ENCODE measurements around the gene PRKCA. TPM values are rescaled to one million over a fixed set of nuclear protein-coding genes. Genes with fewer than 3 reads are reported as not detected.

Gene PRKCA
- total and polyA plus RNA-seq, 4 experiments from 2014 or later, result 1.1 to 107 (median 56.1) TPM

GRCh38 chr17:66300956-66301355, 1.5 kb upstream of the PRKCA start:
- Mint-ChIP-seq H3K36me3 (peaks cover 3 to 17% of the 10 kb centered on the region in 2 donors), H3K4me3 (peak overlapping the region; percentile 88 to 95 (median 92)), H3K27ac (peak overlapping the region in 4 of 7 donors; percentile 2 to 87 (median 41)), H3K4me1 (peaks cover 33 to 53% (median 41%) of the 10 kb centered on the region in 4 donors), H3K27me3 (no peaks in the 10 kb centered on the region), H3K9me3 (peaks cover 0 to 6% (median 0%) of the 10 kb centered on the region in 8 donors)
- no peak for DNase-seq
- peaks cover 31% of the 10 kb centered on the region for H3K4me1 ChIP-seq (ENCODE audit: insufficient read depth, low read length)
- ChIA-PET POLR2A (ENCODE audit: partially characterized antibody) (interaction anchor here (0.7 to 3.3 kb wide), 5 partner anchors 12 to 55 kb away, joined by 3 to 24 read pairs (median 4); no protein-coding TSS in a partner anchor), CTCF (ENCODE audit: partially characterized antibody) (interaction anchor here (0.9 to 1.4 kb wide), 4 partner anchors 11 to 266 kb away, joined by 3 to 6 read pairs (median 4); no protein-coding TSS in a partner anchor)
- intact Hi-C loops (cut with micrococcal nuclease), result loop anchor here (5.0 kb wide), 3 partner anchors 44 to 266 kb away; no protein-coding TSS in a partner anchor
- H3K27me3 ChIP-seq (ENCODE audit: insufficient read depth, low read length), result no peaks in the 10 kb centered on the region
- no peaks in the 10 kb centered on the region for H3K36me3 ChIP-seq (ENCODE audit: insufficient read depth, low read length)
- H3K4me3 ChIP-seq (ENCODE audit: low read length in 2 of 2), result peak overlapping the region in 1 of 2 donors; percentile 63
- H3K9me3 ChIP-seq (ENCODE audit: control insufficient read depth in 1 of 2, low read length in 2 of 2), result no peaks in the 10 kb centered on the region
- H3K27ac ChIP-seq (ENCODE audit: low read depth, low read length), result no peak overlapping the region

- intact Hi-C loops (cut with micrococcal nuclease), result loop anchor here (5.0 kb wide), 3 partner anchors 44 to 266 kb away; no protein-coding TSS in a partner anchor
- Histone ChIP-seq H3K36me3 (ENCODE audit: insufficient read depth, low read length) (no peaks in the 10 kb centered on the region), H3K4me1 (ENCODE audit: insufficient read depth, low read length) (peaks cover 36% of the 10 kb centered on the region), H3K4me3 (ENCODE audit: low read length in 2 of 2) (peak overlapping the region; percentile 63 to 86), H3K27ac (ENCODE audit: low read depth, low read length) (peak overlapping the region; percentile 30), H3K9me3 (ENCODE audit: control insufficient read depth in 1 of 2, low read length in 2 of 2) (no peaks in the 10 kb centered on the region), H3K27me3 (ENCODE audit: insufficient read depth, low read length) (no peaks in the 10 kb centered on the region)
- Mint-ChIP-seq H3K27me3 (no peaks in the 10 kb centered on the region), H3K4me3 (peak overlapping the region; percentile 88 to 95 (median 92)), H3K4me1 (peaks cover 34 to 57% (median 42%) of the 10 kb centered on the region in 4 donors), H3K27ac (peak overlapping the region; percentile 78 to 95 (median 92)), H3K36me3 (peaks cover 4 to 17% of the 10 kb centered on the region in 2 donors), H3K9me3 (peaks cover 0 to 6% (median 0%) of the 10 kb centered on the region in 8 donors)
- peak in 1 of 5 donors; percentile 31 for DNase-seq
- CTCF ChIA-PET (ENCODE audit: partially characterized antibody), result interaction anchor here (0.9 to 1.4 kb wide), 4 partner anchors 11 to 266 kb away, joined by 3 to 6 read pairs (median 4); no protein-coding TSS in a partner anchor
- POLR2A ChIA-PET (ENCODE audit: partially characterized antibody), result interaction anchor here (0.7 to 3.3 kb wide), 4 partner anchors 11 to 38 kb away, joined by 3 to 24 read pairs (median 12); no protein-coding TSS in a partner anchor
Measured at GRCh38 chr17:66301367-66301863, 998 bp upstream of the PRKCA start.

- ChIA-PET POLR2A (ENCODE audit: partially characterized antibody) (interaction anchor here (0.6 to 3.3 kb wide), 14 partner anchors 10 to 263 kb away, joined by 3 to 31 read pairs (median 4); no protein-coding TSS in a partner anchor), CTCF (ENCODE audit: partially characterized antibody) (interaction anchor here (1.4 kb wide), 1 partner anchor 48 kb away, joined by 3 read pairs; no protein-coding TSS in a partner anchor)
- peak; percentile 43 to 67 (median 55) for DNase-seq
- Mint-ChIP-seq H3K4me3 (peak overlapping the region; percentile 94 to 100 (median 99)), H3K27me3 (no peaks in the 10 kb centered on the region), H3K4me1 (peaks cover 44 to 71% (median 54%) of the 10 kb centered on the region in 4 donors), H3K36me3 (peaks cover 18 to 25% of the 10 kb centered on the region in 2 donors), H3K27ac (peak overlapping the region; percentile 90 to 97 (median 96)), H3K9me3 (peaks cover 0 to 6% (median 0%) of the 10 kb centered on the region in 8 donors)
- Histone ChIP-seq H3K4me1 (ENCODE audit: insufficient read depth, low read length) (peaks cover 52% of the 10 kb centered on the region), H3K27me3 (ENCODE audit: insufficient read depth, low read length) (no peaks in the 10 kb centered on the region), H3K36me3 (ENCODE audit: insufficient read depth, low read length) (no peaks in the 10 kb centered on the region), H3K27ac (ENCODE audit: low read depth, low read length) (peak overlapping the region; percentile 59), H3K4me3 (ENCODE audit: low read length in 2 of 2) (peak overlapping the region; percentile 15 to 67), H3K9me3 (ENCODE audit: control insufficient read depth in 1 of 2, low read length in 2 of 2) (no peaks in the 10 kb centered on the region)
- intact Hi-C loops (cut with micrococcal nuclease), result loop anchor here (1.0 to 5.0 kb wide), 4 partner anchors 46 to 264 kb away; no protein-coding TSS in a partner anchor
Measured at GRCh38 chr17:66302761-66303626, 581 bp downstream of the PRKCA start.

GRCh38 chr17:66304304-66305174, 2.1 kb downstream of the PRKCA start:
- Mint-ChIP-seq H3K4me3 (peak overlapping the region; percentile 94 to 100 (median 99)), H3K4me1 (peaks cover 53 to 79% (median 68%) of the 10 kb centered on the region in 4 donors), H3K9me3 (peaks cover 0 to 6% (median 0%) of the 10 kb centered on the region in 8 donors), H3K36me3 (peaks cover 26 to 41% of the 10 kb centered on the region in 2 donors), H3K27me3 (no peaks in the 10 kb centered on the region), H3K27ac (peak overlapping the region; percentile 88 to 96 (median 92))
- intact Hi-C loops (cut with micrococcal nuclease), result loop anchor here (1.0 to 5.0 kb wide), 5 partner anchors 27 to 263 kb away; no protein-coding TSS in a partner anchor
- Histone ChIP-seq H3K36me3 (ENCODE audit: insufficient read depth, low read length) (peaks cover 6% of the 10 kb centered on the region), H3K4me3 (ENCODE audit: low read length in 2 of 2) (peak overlapping the region; percentile 15 to 67), H3K4me1 (ENCODE audit: insufficient read depth, low read length) (peaks cover 67% of the 10 kb centered on the region), H3K27me3 (ENCODE audit: insufficient read depth, low read length) (no peaks in the 10 kb centered on the region), H3K27ac (ENCODE audit: low read depth, low read length) (peak overlapping the region; percentile 59), H3K9me3 (ENCODE audit: control insufficient read depth in 1 of 2, low read length in 2 of 2) (no peaks in the 10 kb centered on the region)
- ChIA-PET POLR2A (ENCODE audit: partially characterized antibody) (interaction anchor here (0.9 to 2.4 kb wide), 13 partner anchors 9 to 262 kb away, joined by 3 to 31 read pairs (median 5); no protein-coding TSS in a partner anchor), CTCF (ENCODE audit: partially characterized antibody) (interaction anchor here (0.8 to 1.4 kb wide), 6 partner anchors 9 to 103 kb away, joined by 3 to 6 read pairs (median 3); no protein-coding TSS in a partner anchor)
- peak in 3 of 5 donors; percentile 20 to 52 (median 27) for DNase-seq

GRCh38 chr17:66306446-66306845, 4.0 kb downstream of the PRKCA start:
- intact Hi-C loops (cut with micrococcal nuclease), result no loop called here
- Histone ChIP-seq H3K36me3 (ENCODE audit: insufficient read depth, low read length) (peaks cover 6% of the 10 kb centered on the region), H3K27ac (ENCODE audit: low read depth, low read length) (no peak overlapping the region), H3K9me3 (ENCODE audit: control insufficient read depth in 1 of 2, low read length in 2 of 2) (no peaks in the 10 kb centered on the region), H3K4me3 (ENCODE audit: low read length in 2 of 2) (no peak overlapping the region), H3K4me1 (ENCODE audit: insufficient read depth, low read length) (peaks cover 75% of the 10 kb centered on the region), H3K27me3 (ENCODE audit: insufficient read depth, low read length) (no peaks in the 10 kb centered on the region)
- Mint-ChIP-seq H3K4me3 (peak overlapping the region; percentile 39 to 99 (median 80)), H3K4me1 (peaks cover 57 to 82% (median 69%) of the 10 kb centered on the region in 4 donors), H3K9me3 (peaks cover 0 to 6% (median 0%) of the 10 kb centered on the region in 8 donors), H3K27ac (peak overlapping the region; percentile 16 to 95 (median 80)), H3K36me3 (peaks cover 29 to 51% of the 10 kb centered on the region in 2 donors), H3K27me3 (no peaks in the 10 kb centered on the region)
- DNase-seq, result no peak
- CTCF ChIA-PET (ENCODE audit: partially characterized antibody), result interaction anchor here (1.3 to 1.5 kb wide), 2 partner anchors 110 to 120 kb away, joined by 3 to 5 read pairs; no protein-coding TSS in a partner anchor
- POLR2A ChIA-PET (ENCODE audit: partially characterized antibody), result interaction anchor here (0.6 to 1.2 kb wide), 4 partner anchors 8 to 107 kb away, joined by 3 read pairs; no protein-coding TSS in a partner anchor

GRCh38 chr17:66307257-66307656, 4.8 kb downstream of the PRKCA start:
- Mint-ChIP-seq H3K36me3 (peaks cover 30 to 49% of the 10 kb centered on the region in 2 donors), H3K4me1 (peaks cover 60 to 86% (median 72%) of the 10 kb centered on the region in 4 donors), H3K4me3 (peak overlapping the region in 7 of 8 donors; percentile 15 to 83 (median 53)), H3K27ac (peak overlapping the region in 6 of 7 donors; percentile 38 to 90 (median 68)), H3K27me3 (no peaks in the 10 kb centered on the region), H3K9me3 (peaks cover 0 to 4% (median 0%) of the 10 kb centered on the region in 8 donors)
- no peak for DNase-seq
- intact Hi-C loops (cut with micrococcal nuclease), result no loop called here
- POLR2A ChIA-PET (ENCODE audit: partially characterized antibody), result interaction anchor here (1.1 kb wide), 1 partner anchor 19 kb away, joined by 3 read pairs; no protein-coding TSS in a partner anchor
- Histone ChIP-seq H3K9me3 (ENCODE audit: control insufficient read depth in 1 of 2, low read length in 2 of 2) (no peaks in the 10 kb centered on the region), H3K4me3 (ENCODE audit: low read length in 2 of 2) (no peak overlapping the region), H3K27me3 (ENCODE audit: insufficient read depth, low read length) (no peaks in the 10 kb centered on the region), H3K36me3 (ENCODE audit: insufficient read depth, low read length) (peaks cover 6% of the 10 kb centered on the region), H3K4me1 (ENCODE audit: insufficient read depth, low read length) (peaks cover 79% of the 10 kb centered on the region), H3K27ac (ENCODE audit: low read depth, low read length) (no peak overlapping the region)
- CTCF ChIA-PET (ENCODE audit: partially characterized antibody), result no interaction called here

Data from CD4-positive, alpha-beta memory T cell (primary cell).